ENCODE data around the gene IL36B.
"Not testable (repeated sequence)": the region's sequence is repeated elsewhere in the genome, so short reads cannot be mapped to it uniquely, and the experiment has no call there.

IL36B gene

GRCh38 chr2:113052396-113052917 is at the start of gene IL36B:
IL36B (minus strand) TSS chr2:113052867.
- no peak for DNase-seq (ENCODE audit: low spot score)

- no peak for DNase-seq (ENCODE audit: low spot score)
These were observed 49.5 kb upstream of the IL36B start for GRCh38 chr2:113102133-113102532.

GRCh38 chr2:113098532-113098931 is 45.9 kb upstream of the IL36B start:
- no peak for DNase-seq (ENCODE audit: low spot score)

GRCh38 chr2:113098041-113098440 is 45.4 kb upstream of the IL36B start:
- no peak for DNase-seq (ENCODE audit: low spot score)

GRCh38 chr2:113096842-113097618 is 44.4 kb upstream of the IL36B start:
- not testable (repeated sequence) for DNase-seq (ENCODE audit: low spot score)

GRCh38 chr2:113096306-113096705 is 43.6 kb upstream of the IL36B start:
- not testable (repeated sequence) for DNase-seq (ENCODE audit: low spot score)

GRCh38 chr2:113093613-113093977 is 40.9 kb upstream of the IL36B start:
- no peak for DNase-seq (ENCODE audit: low spot score)

GRCh38 chr2:113092864-113093612 is 40.4 kb upstream of the IL36B start:
- no peak for DNase-seq (ENCODE audit: low spot score)

- DNase-seq (ENCODE audit: low spot score), result no peak
These were observed 38.7 kb upstream of the IL36B start for GRCh38 chr2:113091231-113091896.

GRCh38 chr2:113089916-113090315 is 37.2 kb upstream of the IL36B start:
- DNase-seq (ENCODE audit: low spot score), result no peak

GRCh38 chr2:113088213-113088992 is 35.7 kb upstream of the IL36B start:
- DNase-seq (ENCODE audit: low spot score), result no peak

- no peak for DNase-seq (ENCODE audit: low spot score)
These were observed 32.9 kb upstream of the IL36B start for GRCh38 chr2:113085542-113085941.

- no peak for DNase-seq (ENCODE audit: low spot score)
These were observed 31.8 kb upstream of the IL36B start for GRCh38 chr2:113084249-113085000.

- no peak for DNase-seq (ENCODE audit: low spot score)
These were observed 30.6 kb upstream of the IL36B start for GRCh38 chr2:113083296-113083695.

- DNase-seq (ENCODE audit: low spot score), result no peak
These were observed 29.0 kb upstream of the IL36B start for GRCh38 chr2:113081488-113082210.

GRCh38 chr2:113080134-113080533 is 27.5 kb upstream of the IL36B start:
- DNase-seq (ENCODE audit: low spot score), result peak; percentile 71

GRCh38 chr2:113079131-113079530 is 26.5 kb upstream of the IL36B start:
- DNase-seq (ENCODE audit: low spot score), result no peak

- no peak for DNase-seq (ENCODE audit: low spot score)
These were observed 25.7 kb upstream of the IL36B start for GRCh38 chr2:113078350-113078839.

- DNase-seq (ENCODE audit: low spot score), result no peak
These were observed 25.3 kb upstream of the IL36B start for GRCh38 chr2:113077921-113078320.

GRCh38 chr2:113076954-113077669 is 24.4 kb upstream of the IL36B start:
- no peak for DNase-seq (ENCODE audit: low spot score)

All from D341Med (cell line).